Liver (tissue), 9 donors: ENCODE data around the gene ABCD3. TPM values are rescaled to one million over a fixed set of nuclear protein-coding genes. Genes with fewer than 3 reads are reported as not detected.

Experiments used
- DNase-seq: peaks from one replicate; pipeline ENCODE4 v3.0.0-alpha.2; 2017; ENCODE audit warnings: low spot score
- H3K27ac ChIP-seq, 2 donors: one replicate each; pipeline ENCODE4 v1.7.0; 2013; ENCODE audit warnings: inconsistent platforms in 2 of 2, low read length in 2 of 2, control low read depth in 1 of 2, low read depth in 1 of 2, mild to moderate bottlenecking in 1 of 2
- H3K27me3 ChIP-seq, 4 donors: one replicate each; pipeline versions ENCODE4 v1.6.1 to v1.7.0; 2013; ENCODE audit warnings: low read length in 3 of 4, inconsistent platforms in 1 of 4, mild to moderate bottlenecking in 1 of 4, moderate library complexity in 1 of 4; ENCODE audit not compliant: control insufficient read depth in 4 of 4, insufficient read depth in 4 of 4
- H3K36me3 ChIP-seq, 4 donors: one replicate each; pipeline versions ENCODE4 v1.6.1 to v1.7.0; 2013; ENCODE audit warnings: low read length in 3 of 4, mild to moderate bottlenecking in 3 of 4, low read depth in 1 of 4, moderate library complexity in 1 of 4; ENCODE audit not compliant: control insufficient read depth in 4 of 4, insufficient read depth in 3 of 4
- H3K4me1 ChIP-seq, 4 donors: one replicate each; pipeline versions ENCODE4 v1.6.1 to v1.7.0; 2013; ENCODE audit warnings: low read length in 3 of 4, mild to moderate bottlenecking in 3 of 4, moderate library complexity in 1 of 4; ENCODE audit not compliant: control insufficient read depth in 4 of 4, insufficient read depth in 4 of 4
- H3K4me3 ChIP-seq, 3 donors: one replicate each; pipeline versions ENCODE4 v1.6.1 to v1.7.0; 2013; ENCODE audit warnings: low read length in 3 of 3, control low read depth in 1 of 3, low read depth in 1 of 3, mild to moderate bottlenecking in 1 of 3
- H3K9ac ChIP-seq, 2 donors: one replicate each; pipeline ENCODE4 v1.7.0; 2013; ENCODE audit warnings: low read length in 2 of 2, mild to moderate bottlenecking in 2 of 2, moderate library complexity in 2 of 2, control low read depth in 1 of 2, low read depth in 1 of 2
- H3K9me3 ChIP-seq, 4 donors: one replicate each; pipeline versions ENCODE4 v1.6.1 to v1.7.0; 2013; ENCODE audit warnings: low read length in 3 of 4; ENCODE audit not compliant: control insufficient read depth in 4 of 4
- CTCF ChIP-seq: fragments of 150-350 bp; IDR thresholded peaks from 2 replicates; pipeline ENCODE4 v1.5.1; 2017; ENCODE audit warnings: improper control_type of control experiment, low read depth, low read length; ENCODE audit not compliant: missing input control
- EGR1 ChIP-seq, 2 donors: IDR thresholded peaks; 2 replicates each; pipeline ENCODE4 v1.6.1; 2016 to 2018; ENCODE audit warnings: antibody characterized with exemption in 2 of 2, low read depth in 2 of 2
- FOXA1 ChIP-seq: IDR thresholded peaks from 2 replicates; pipeline ENCODE4 v1.6.1; 2016; ENCODE audit warnings: antibody characterized with exemption
- FOXA2 ChIP-seq: IDR thresholded peaks from 2 replicates; pipeline ENCODE4 v1.6.1; 2016; ENCODE audit warnings: antibody characterized with exemption
- GABPA ChIP-seq, 2 donors: IDR thresholded peaks in 1 of 2; conservative IDR thresholded peaks in 1 of 2; 2 replicates each; pipeline ENCODE4 v1.6.1; 2016; ENCODE audit warnings: antibody characterized with exemption in 2 of 2, mild to moderate bottlenecking in 1 of 2, moderate library complexity in 1 of 2
- HNF4G ChIP-seq: IDR thresholded peaks from 2 replicates; pipeline ENCODE4 v1.6.1; 2016; ENCODE audit warnings: antibody characterized with exemption
- JUND ChIP-seq, 2 donors: IDR thresholded peaks; 2 replicates each; pipeline ENCODE4 v1.6.1; 2016; ENCODE audit warnings: antibody characterized with exemption in 2 of 2
- MAX ChIP-seq: IDR thresholded peaks from 2 replicates; pipeline ENCODE4 v1.6.1; 2016; ENCODE audit warnings: antibody characterized with exemption
- NR2F2 ChIP-seq: IDR thresholded peaks from 2 replicates; pipeline ENCODE4 v1.6.1; 2016; ENCODE audit warnings: antibody characterized with exemption
- RAD21 ChIP-seq, 2 donors: IDR thresholded peaks; 2 replicates each; pipeline ENCODE4 v1.6.1; 2016; ENCODE audit warnings: antibody characterized with exemption in 2 of 2, mild to moderate bottlenecking in 2 of 2
- REST ChIP-seq: IDR thresholded peaks from 2 replicates; pipeline ENCODE4 v1.6.1; 2016; ENCODE audit warnings: antibody characterized with exemption, mild to moderate bottlenecking
- SP1 ChIP-seq: IDR thresholded peaks from 2 replicates; pipeline ENCODE4 v1.6.1; 2018; ENCODE audit warnings: antibody characterized with exemption, mild to moderate bottlenecking
- TAF1 ChIP-seq: conservative IDR thresholded peaks from 2 replicates; pipeline ENCODE4 v1.6.1; 2016; ENCODE audit warnings: antibody characterized with exemption, mild to moderate bottlenecking
- YY1 ChIP-seq: IDR thresholded peaks from 2 replicates; pipeline ENCODE4 v1.6.1; 2016; ENCODE audit warnings: antibody characterized with exemption, mild to moderate bottlenecking
- WGBS: extraction: QIAGEN DNeasy Blood & Tissue Kit; methylation state at CpG from one replicate; pipeline ENCODE4 v1.1.7; 2013; 5-methylcytosine and 5-hydroxymethylcytosine counted together
- polyA plus RNA-seq, 2 donors: library from polyadenylated mRNA; stranded (reverse) in 1 of 2; unstranded in 1 of 2; fragments of 200-250 nt in 1 of 2; fragments of >200 nt in 1 of 2; fragmentation: Nextera tagmentation in 1 of 2; extraction: Ambion mirVana in 1 of 2; gene quantifications; one replicate each; pipeline versions ENCODE4 v1.2.1 to v1.2.3, GENCODE V29; 2013 to 2015
- total RNA-seq, 2 donors: library from RNA; depleted of rRNA; stranded (reverse); fragments of >200 nt; gene quantifications; one replicate each; pipeline ENCODE4 v1.2.3, GENCODE V29; 2014
- TF ChIP-seq, protein P1 (sequence below): IDR thresholded peaks from 2 replicates; pipeline ENCODE4 v1.6.1; 2016; ENCODE audit warnings: antibody characterized with exemption
- TF ChIP-seq, protein P2 (sequence below): IDR thresholded peaks from 2 replicates; pipeline ENCODE4 v1.6.1; 2016; ENCODE audit warnings: antibody characterized with exemption
- donor health status: healthy.
- donor health status: healthy.
- donor health status: healthy.
- donor health status: healthy.
- donor health status: healthy.

ABCD3 gene
- total and polyA plus RNA-seq, 4 donors = 49.2 to 133 (median 62.5) TPM

DNA sequence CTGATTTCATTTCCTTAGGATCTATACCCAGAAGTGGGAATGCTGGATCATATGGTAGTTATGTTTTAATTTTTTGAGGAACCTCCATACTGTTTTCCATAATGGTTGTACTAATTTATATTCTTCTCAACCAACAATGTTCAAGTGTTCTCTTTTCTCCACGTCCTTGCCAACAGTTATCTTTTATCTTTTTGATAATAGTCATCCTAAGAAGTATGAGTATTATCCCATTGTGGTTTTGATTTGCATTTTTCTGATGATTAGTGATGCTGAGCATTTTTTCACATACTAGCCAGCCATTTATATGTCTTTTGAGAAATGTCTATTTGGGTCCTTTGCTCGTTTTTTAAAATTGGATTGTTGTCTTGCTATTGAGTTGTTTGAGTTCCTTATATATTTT is 38.5 kb downstream of the ABCD3 start:
- Histone ChIP-seq H3K27me3 (no peaks in the 10 kb centered on the region), H3K9me3 (no peaks in the 10 kb centered on the region), H3K4me1 (peaks cover 0 to 20% (median 4%) of the 10 kb centered on the region in 4 donors), H3K9ac (no peak overlapping the region), H3K27ac (no peak overlapping the region), H3K36me3 (peaks cover 2 to 20% (median 6%) of the 10 kb centered on the region in 4 donors), H3K4me3 (no peak overlapping the region)
- no peak for DNase-seq
- WGBS = 88% methylated on average over 2 of the region's 2 CpGs
- TF ChIP-seq GABPA (IDR thresholded peaks at IDR 0.05 in 1 of 2, conservative IDR thresholded peaks at IDR 0.05 in 1 of 2) (no peak), NR2F2 (no peak), CTCF (no peak), YY1 (no peak), JUND (IDR thresholded peaks at IDR 0.05) (no peak), FOXA2 (no peak), HNF4G (no peak), TAF1 (no peak), MAX (no peak)
- TF ChIP-seq, protein P1, sequence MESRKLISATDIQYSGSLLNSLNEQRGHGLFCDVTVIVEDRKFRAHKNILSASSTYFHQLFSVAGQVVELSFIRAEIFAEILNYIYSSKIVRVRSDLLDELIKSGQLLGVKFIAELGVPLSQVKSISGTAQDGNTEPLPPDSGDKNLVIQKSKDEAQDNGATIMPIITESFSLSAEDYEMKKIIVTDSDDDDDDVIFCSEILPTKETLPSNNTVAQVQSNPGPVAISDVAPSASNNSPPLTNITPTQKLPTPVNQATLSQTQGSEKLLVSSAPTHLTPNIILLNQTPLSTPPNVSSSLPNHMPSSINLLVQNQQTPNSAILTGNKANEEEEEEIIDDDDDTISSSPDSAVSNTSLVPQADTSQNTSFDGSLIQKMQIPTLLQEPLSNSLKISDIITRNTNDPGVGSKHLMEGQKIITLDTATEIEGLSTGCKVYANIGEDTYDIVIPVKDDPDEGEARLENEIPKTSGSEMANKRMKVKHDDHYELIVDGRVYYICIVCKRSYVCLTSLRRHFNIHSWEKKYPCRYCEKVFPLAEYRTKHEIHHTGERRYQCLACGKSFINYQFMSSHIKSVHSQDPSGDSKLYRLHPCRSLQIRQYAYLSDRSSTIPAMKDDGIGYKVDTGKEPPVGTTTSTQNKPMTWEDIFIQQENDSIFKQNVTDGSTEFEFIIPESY = no peak
- TF ChIP-seq, protein P2, sequence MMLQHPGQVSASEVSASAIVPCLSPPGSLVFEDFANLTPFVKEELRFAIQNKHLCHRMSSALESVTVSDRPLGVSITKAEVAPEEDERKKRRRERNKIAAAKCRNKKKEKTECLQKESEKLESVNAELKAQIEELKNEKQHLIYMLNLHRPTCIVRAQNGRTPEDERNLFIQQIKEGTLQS = no peak

DNA sequence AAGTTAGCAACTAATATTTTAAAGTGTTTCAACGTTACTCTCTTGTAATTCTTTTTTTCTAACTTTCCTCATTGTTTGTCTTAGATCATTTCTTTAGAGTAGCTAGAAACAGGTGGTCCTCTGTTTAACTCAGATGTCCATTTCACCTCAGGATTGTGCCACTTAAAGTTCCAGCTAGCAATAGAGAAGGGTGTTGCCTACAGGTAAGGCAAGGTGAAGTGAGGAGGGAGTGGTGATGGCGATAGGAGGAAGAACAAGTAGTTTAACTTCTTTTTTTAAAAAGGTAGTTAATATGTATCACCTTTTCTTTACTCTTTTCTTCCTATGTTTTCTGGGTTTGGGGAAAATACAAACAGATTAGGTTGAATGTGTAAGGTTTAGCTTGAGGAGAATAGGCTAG is 44.4 kb downstream of the ABCD3 start:
- TF ChIP-seq NR2F2 (no peak), GABPA (IDR thresholded peaks at IDR 0.05 in 1 of 2, conservative IDR thresholded peaks at IDR 0.05 in 1 of 2) (no peak), REST (no peak), EGR1 (IDR thresholded peaks at IDR 0.05; ENCODE audit: low read depth in 2 of 2) (no peak), SP1 (no peak), FOXA1 (no peak), RAD21 (IDR thresholded peaks at IDR 0.05) (no peak), YY1 (no peak), HNF4G (no peak)
- Histone ChIP-seq H3K36me3 (peaks cover 2 to 21% (median 18%) of the 10 kb centered on the region in 4 donors), H3K27ac (no peak overlapping the region), H3K4me1 (peaks cover 0 to 39% (median 19%) of the 10 kb centered on the region in 4 donors), H3K9me3 (no peaks in the 10 kb centered on the region), H3K27me3 (no peaks in the 10 kb centered on the region), H3K4me3 (no peak overlapping the region), H3K9ac (peak overlapping the region; percentile 9 to 19)
- 68% methylated on average over 2 of the region's 2 CpGs for WGBS
- DNase-seq = no peak
